Osteoblast (primary cell): Measurements from ENCODE around the gene PPP2R5A. TPM values are rescaled to one million over a fixed set of nuclear protein-coding genes. Genes with fewer than 3 reads are reported as not detected.

Source experiments
- DNase-seq: peaks from one replicate; pipeline ENCODE4 v3.0.0; 2011; ENCODE audit warnings: low spot score, mixed read lengths; ENCODE audit not compliant: insufficient read length; ENCODE audit errors: missing footprints
- H2AFZ ChIP-seq: 2 replicates; pipeline ENCODE4 v1.6.0; 2011; ENCODE audit warnings: mild to moderate bottlenecking, low read length
- H3K27ac ChIP-seq: 2 replicates; pipeline ENCODE4 v1.5.1; 2011; ENCODE audit warnings: mild to moderate bottlenecking, low read depth, low read length, moderate library complexity
- H3K27me3 ChIP-seq: 2 replicates; pipeline ENCODE4 v1.6.0; 2012; ENCODE audit warnings: mild to moderate bottlenecking, control low read depth, inconsistent platforms, low read length, moderate library complexity; ENCODE audit not compliant: insufficient read depth
- H3K36me3 ChIP-seq: 2 replicates; pipeline ENCODE4 v1.5.1; 2011; ENCODE audit warnings: mild to moderate bottlenecking, low read length, control low read depth, moderate library complexity; ENCODE audit not compliant: insufficient read depth
- H3K4me1 ChIP-seq: 2 replicates; pipeline ENCODE4 v1.5.1; 2011; ENCODE audit warnings: mild to moderate bottlenecking, low read length, control low read depth, moderate library complexity; ENCODE audit not compliant: insufficient read depth
- H3K4me2 ChIP-seq: 2 replicates; pipeline ENCODE4 v1.6.0; 2011; ENCODE audit warnings: mild to moderate bottlenecking, low read length; ENCODE audit not compliant: insufficient read depth
- H3K4me3 ChIP-seq: fragments of 200-600 bp; sonication (generic); 3 replicates; pipeline ENCODE4 v1.5.1; 2012; ENCODE audit warnings: mild to moderate bottlenecking, low read length, inconsistent platforms; ENCODE audit not compliant: insufficient read depth
- H3K79me2 ChIP-seq: 2 replicates; pipeline ENCODE4 v1.6.0; 2012; ENCODE audit warnings: mild to moderate bottlenecking, low read length, control low read depth, inconsistent platforms; ENCODE audit not compliant: insufficient read depth
- H3K9me3 ChIP-seq: 2 replicates; pipeline ENCODE4 v1.5.1; 2011; ENCODE audit warnings: low read depth, low read length, control low read depth
- H4K20me1 ChIP-seq: 2 replicates; pipeline ENCODE4 v1.6.0; 2012; ENCODE audit warnings: mild to moderate bottlenecking, low read length, control low read depth; ENCODE audit not compliant: insufficient read depth
- total RNA-seq: library from RNA; depleted of rRNA; stranded (reverse); fragments of >200 nt; gene quantifications from 2 replicates; pipeline ENCODE4 v1.2.3, GENCODE V29; 2012
- TF ChIP-seq, protein P1 (sequence below): IDR thresholded peaks from 2 replicates; pipeline ENCODE4 v1.5.1; 2011; ENCODE audit warnings: mild to moderate bottlenecking, low read depth, low read length, moderate library complexity; ENCODE audit errors: extremely low read depth

The PPP2R5A gene
- total RNA-seq, 1 donor, result 21.4 TPM

DNA sequence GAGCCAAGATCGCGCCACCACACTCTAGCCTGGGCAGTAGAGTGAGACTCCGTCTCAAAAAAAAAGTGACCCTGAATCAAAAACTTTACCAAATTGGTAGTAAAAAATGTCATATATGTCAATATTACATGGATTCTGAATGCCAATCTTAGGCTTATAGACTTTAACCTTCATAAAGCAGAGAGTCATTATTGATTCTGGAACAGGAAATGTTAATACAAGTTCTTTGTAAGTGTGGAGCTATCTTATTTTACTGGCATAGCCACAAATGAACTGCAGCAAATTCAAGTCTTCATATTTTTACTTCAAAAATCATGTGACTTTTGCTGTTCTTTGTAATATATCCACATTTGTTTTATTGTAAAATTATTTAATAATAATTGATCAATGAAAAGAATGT, 41.3 kb downstream of the PPP2R5A start:
- Histone ChIP-seq H3K4me1 (no peaks in the 10 kb centered on the region), H3K27ac (no peak overlapping the region), H3K4me2 (no peak overlapping the region), H3K79me2 (peaks cover 24% of the 10 kb centered on the region), H3K9me3 (no peaks in the 10 kb centered on the region), H3K27me3 (no peaks in the 10 kb centered on the region), H4K20me1 (peaks cover 4% of the 10 kb centered on the region), H3K4me3 (no peak overlapping the region), H2AFZ (no peak overlapping the region), H3K36me3 (no peaks in the 10 kb centered on the region)
- no peak for DNase-seq
- TF ChIP-seq, protein P1, sequence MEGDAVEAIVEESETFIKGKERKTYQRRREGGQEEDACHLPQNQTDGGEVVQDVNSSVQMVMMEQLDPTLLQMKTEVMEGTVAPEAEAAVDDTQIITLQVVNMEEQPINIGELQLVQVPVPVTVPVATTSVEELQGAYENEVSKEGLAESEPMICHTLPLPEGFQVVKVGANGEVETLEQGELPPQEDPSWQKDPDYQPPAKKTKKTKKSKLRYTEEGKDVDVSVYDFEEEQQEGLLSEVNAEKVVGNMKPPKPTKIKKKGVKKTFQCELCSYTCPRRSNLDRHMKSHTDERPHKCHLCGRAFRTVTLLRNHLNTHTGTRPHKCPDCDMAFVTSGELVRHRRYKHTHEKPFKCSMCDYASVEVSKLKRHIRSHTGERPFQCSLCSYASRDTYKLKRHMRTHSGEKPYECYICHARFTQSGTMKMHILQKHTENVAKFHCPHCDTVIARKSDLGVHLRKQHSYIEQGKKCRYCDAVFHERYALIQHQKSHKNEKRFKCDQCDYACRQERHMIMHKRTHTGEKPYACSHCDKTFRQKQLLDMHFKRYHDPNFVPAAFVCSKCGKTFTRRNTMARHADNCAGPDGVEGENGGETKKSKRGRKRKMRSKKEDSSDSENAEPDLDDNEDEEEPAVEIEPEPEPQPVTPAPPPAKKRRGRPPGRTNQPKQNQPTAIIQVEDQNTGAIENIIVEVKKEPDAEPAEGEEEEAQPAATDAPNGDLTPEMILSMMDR, result no peak

DNA sequence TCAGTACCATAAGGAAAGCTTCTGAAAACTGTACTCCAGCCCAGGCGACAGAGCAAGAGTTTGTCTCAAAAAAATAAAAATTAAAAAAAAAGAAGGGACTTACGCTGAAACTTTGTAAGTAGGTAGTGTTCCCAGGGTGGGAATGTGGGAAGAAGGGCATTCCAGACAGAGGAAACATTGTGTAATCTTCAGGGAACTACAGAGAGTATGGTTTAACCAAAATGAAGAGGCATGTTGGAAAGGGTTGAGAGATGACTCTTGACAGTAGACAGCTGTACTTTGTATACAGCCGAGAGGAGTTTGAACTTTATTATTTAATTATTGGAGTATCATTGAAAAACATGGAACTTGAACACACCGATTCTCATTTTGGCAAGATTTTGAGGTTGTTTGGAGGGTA, 43.0 kb downstream of the PPP2R5A start:
- H3K4me2 ChIP-seq, result no peak overlapping the region
- H3K27me3 ChIP-seq, result no peaks in the 10 kb centered on the region
- TF ChIP-seq, protein P1, result no peak
- no peak overlapping the region for H2AFZ ChIP-seq
- no peaks in the 10 kb centered on the region for H3K4me1 ChIP-seq
- H4K20me1 ChIP-seq, result peaks cover 4% of the 10 kb centered on the region
- peaks cover 20% of the 10 kb centered on the region for H3K79me2 ChIP-seq
- no peak overlapping the region for H3K4me3 ChIP-seq
- H3K36me3 ChIP-seq, result peaks cover 2% of the 10 kb centered on the region
- no peaks in the 10 kb centered on the region for H3K9me3 ChIP-seq
- no peak for DNase-seq
- H3K27ac ChIP-seq, result no peak overlapping the region

GRCh38 chr1:212329105-212329504, 43.9 kb downstream of the PPP2R5A start:
- no peak overlapping the region for H2AFZ ChIP-seq
- no peak overlapping the region for H3K27ac ChIP-seq
- H3K79me2 ChIP-seq, result peaks cover 15% of the 10 kb centered on the region
- H3K9me3 ChIP-seq, result no peaks in the 10 kb centered on the region
- no peak for DNase-seq
- H3K4me3 ChIP-seq, result no peak overlapping the region
- peaks cover 2% of the 10 kb centered on the region for H4K20me1 ChIP-seq
- H3K4me1 ChIP-seq, result no peaks in the 10 kb centered on the region
- TF ChIP-seq, protein P1, result no peak
- no peak overlapping the region for H3K4me2 ChIP-seq
- H3K27me3 ChIP-seq, result no peaks in the 10 kb centered on the region
- H3K36me3 ChIP-seq, result peaks cover 10% of the 10 kb centered on the region

GRCh38 chr1:212341090-212341489, 55.9 kb downstream of the PPP2R5A start:
- no peaks in the 10 kb centered on the region for H3K36me3 ChIP-seq
- no peaks in the 10 kb centered on the region for H3K27me3 ChIP-seq
- H2AFZ ChIP-seq, result no peak overlapping the region
- no peaks in the 10 kb centered on the region for H4K20me1 ChIP-seq
- H3K4me1 ChIP-seq, result no peaks in the 10 kb centered on the region
- DNase-seq, result no peak
- H3K9me3 ChIP-seq, result no peaks in the 10 kb centered on the region
- H3K4me2 ChIP-seq, result no peak overlapping the region
- TF ChIP-seq, protein P1, result no peak
- no peak overlapping the region for H3K27ac ChIP-seq
- no peaks in the 10 kb centered on the region for H3K79me2 ChIP-seq
- H3K4me3 ChIP-seq, result no peak overlapping the region
